Neuronal stem cell (in vitro differentiated cells): ENCODE data around the gene BTBD8.
A peak's percentile ranks its signal among the peaks of the same experiment; 100 is the strongest.

Source experiments
- DNase-seq: peaks from one replicate; pipeline ENCODE4 v3.0.0-alpha.2; 2013; ENCODE audit warnings: low spot score
- H2AFZ ChIP-seq: one replicate; pipeline ENCODE4 v1.6.1; 2013; ENCODE audit warnings: mild to moderate bottlenecking, low read length, inconsistent platforms
- H2AK5ac ChIP-seq: 2 replicates; pipeline ENCODE4 v1.6.1; 2013; ENCODE audit warnings: low read depth, mild to moderate bottlenecking, inconsistent platforms, low read length, moderate library complexity, mixed read lengths
- H2BK120ac ChIP-seq: 2 replicates; pipeline ENCODE4 v1.6.1; 2013; ENCODE audit warnings: low read depth, mild to moderate bottlenecking, inconsistent platforms, low read length, moderate library complexity, mixed read lengths
- H2BK12ac ChIP-seq: one replicate; pipeline ENCODE4 v1.6.1; 2013; ENCODE audit warnings: low read length, inconsistent platforms
- H2BK15ac ChIP-seq: 2 replicates; pipeline ENCODE4 v1.6.1; 2013; ENCODE audit warnings: mild to moderate bottlenecking, low read length, inconsistent platforms, mixed read lengths
- H2BK5ac ChIP-seq: one replicate; pipeline ENCODE4 v1.6.1; 2013; ENCODE audit warnings: inconsistent platforms, mild to moderate bottlenecking, low read length, moderate library complexity
- H3K14ac ChIP-seq: one replicate; pipeline ENCODE4 v1.6.1; 2013; ENCODE audit warnings: low read length, inconsistent platforms
- H3K18ac ChIP-seq: 2 replicates; pipeline ENCODE4 v1.6.1; 2013; ENCODE audit warnings: low read length, inconsistent platforms
- H3K23ac ChIP-seq: 2 replicates; pipeline ENCODE4 v1.6.1; 2013; ENCODE audit warnings: low read depth, mild to moderate bottlenecking, mixed read lengths, low read length, inconsistent platforms; ENCODE audit not compliant: poor library complexity
- H3K27ac ChIP-seq: replicated peaks from 3 replicates; pipeline ENCODE4 v1.5.1; 2013; ENCODE audit warnings: low read length, inconsistent platforms
- H3K27me3 ChIP-seq, 3 experiments: 2 replicates each; pipeline ENCODE4 v1.6.1; 2013; ENCODE audit warnings: low read length in 3 of 3, mild to moderate bottlenecking in 2 of 3, inconsistent platforms in 1 of 3, low read depth in 1 of 3, mixed read lengths in 1 of 3, moderate library complexity in 1 of 3; ENCODE audit not compliant: control insufficient read depth in 3 of 3, insufficient read depth in 3 of 3
- H3K36me3 ChIP-seq, 2 donors: replicated peaks in 1 of 2; 2 replicates each; pipeline ENCODE4 v1.6.1; 2013; ENCODE audit warnings: low read length in 2 of 2; ENCODE audit not compliant: control insufficient read depth in 2 of 2, insufficient read depth in 2 of 2
- H3K4ac ChIP-seq: 2 replicates; pipeline ENCODE4 v1.6.1; 2013; ENCODE audit warnings: inconsistent platforms, mild to moderate bottlenecking, low read length, moderate library complexity
- H3K4me1 ChIP-seq, 2 donors: 1 replicate in 1 of 2; 2 replicates in 1 of 2; pipeline ENCODE4 v1.6.1; 2013; ENCODE audit warnings: low read length in 2 of 2, low read depth in 1 of 2; ENCODE audit not compliant: control insufficient read depth in 2 of 2, insufficient read depth in 1 of 2
- H3K4me2 ChIP-seq: one replicate; pipeline ENCODE4 v1.6.1; 2013; ENCODE audit warnings: mild to moderate bottlenecking, low read length, inconsistent platforms; ENCODE audit not compliant: insufficient read depth, poor library complexity, severe bottlenecking
- H3K4me3 ChIP-seq, 2 donors: 2 replicates each; pipeline ENCODE4 v1.5.1; 2013; ENCODE audit warnings: low read length in 2 of 2, mild to moderate bottlenecking in 2 of 2, inconsistent platforms in 1 of 2, moderate library complexity in 1 of 2
- H3K79me1 ChIP-seq: one replicate; pipeline ENCODE4 v1.6.1; 2013; ENCODE audit warnings: low read depth, mild to moderate bottlenecking, inconsistent platforms, low read length, moderate library complexity
- H3K9ac ChIP-seq: one replicate; pipeline ENCODE4 v1.6.1; 2013; ENCODE audit warnings: mild to moderate bottlenecking, low read depth, low read length, inconsistent platforms; ENCODE audit not compliant: poor library complexity
- H3K9me3 ChIP-seq, 2 donors: replicated peaks in 1 of 2; 2 replicates each; pipeline versions ENCODE3 to v1.6.1; 2013; ENCODE audit warnings: low read length in 2 of 2, mild to moderate bottlenecking in 2 of 2, inconsistent platforms in 1 of 2, low read depth in 1 of 2, mixed read lengths in 1 of 2, moderate library complexity in 1 of 2; ENCODE audit not compliant: control insufficient read depth in 2 of 2, insufficient read depth in 1 of 2
- H4K8ac ChIP-seq: one replicate; pipeline ENCODE4 v1.6.1; 2013; ENCODE audit warnings: low read depth, mild to moderate bottlenecking, inconsistent platforms, low read length, moderate library complexity
- H4K91ac ChIP-seq: one replicate; pipeline ENCODE4 v1.6.1; 2013; ENCODE audit warnings: low read length, low read depth, mild to moderate bottlenecking, inconsistent platforms; ENCODE audit not compliant: poor library complexity
- WGBS, 2 donors: extraction: QIAGEN DNeasy Blood & Tissue Kit; methylation state at CpG; one replicate each; pipeline ENCODE4 v1.1.7; 2013; ENCODE audit warnings: missing lambda C conversion rate in 2 of 2, mixed read lengths in 1 of 2; ENCODE audit not compliant: insufficient read length in 2 of 2, insufficient replicate concordance in 1 of 2; ENCODE audit errors: extremely low coverage in 2 of 2; 5-methylcytosine and 5-hydroxymethylcytosine counted together

The BTBD8 gene

GRCh38 chr1:92037400-92037799 lies 42.7 kb upstream of the BTBD8 start:
- DNase-seq: no peak
- no peak overlapping the region for H4K91ac ChIP-seq
- H3K9me3 ChIP-seq: no peaks in the 10 kb centered on the region
- H2BK12ac ChIP-seq: no peak overlapping the region
- no peak overlapping the region for H2BK120ac ChIP-seq
- no peak overlapping the region for H3K14ac ChIP-seq
- H3K9ac ChIP-seq: no peak overlapping the region
- no CpG with 5 or more reads among the region's 6 CpGs for WGBS, 2 donors
- H4K8ac ChIP-seq: no peak overlapping the region
- H3K4me3 ChIP-seq: no peak overlapping the region
- no peak overlapping the region for H2BK15ac ChIP-seq
- no peak overlapping the region for H3K4me2 ChIP-seq
- H2AK5ac ChIP-seq: no peak overlapping the region
- no peak overlapping the region for H3K27ac ChIP-seq
- no peaks in the 10 kb centered on the region for H3K79me1 ChIP-seq
- H2BK5ac ChIP-seq: no peak overlapping the region
- peak overlapping the region; percentile 73 for H2AFZ ChIP-seq
- no peak overlapping the region for H3K23ac ChIP-seq
- H3K4me1 ChIP-seq: peaks cover 0 to 19% of the 10 kb centered on the region in 2 donors
- no peaks in the 10 kb centered on the region for H3K36me3 ChIP-seq
- no peak overlapping the region for H3K18ac ChIP-seq
- no peak overlapping the region for H3K4ac ChIP-seq
- H3K27me3 ChIP-seq: no peaks in the 10 kb centered on the region

- Histone ChIP-seq H4K8ac (no peak overlapping the region), H2BK120ac (no peak overlapping the region), H4K91ac (no peak overlapping the region), H2AK5ac (no peak overlapping the region), H3K27me3 (no peaks in the 10 kb centered on the region), H2BK12ac (no peak overlapping the region), H3K27ac (no peak overlapping the region), H3K4me2 (no peak overlapping the region), H2BK5ac (no peak overlapping the region), H3K4ac (no peak overlapping the region), H3K36me3 (no peaks in the 10 kb centered on the region), H3K23ac (no peak overlapping the region), H3K4me1 (peaks cover 0 to 19% of the 10 kb centered on the region in 2 donors), H3K9me3 (no peaks in the 10 kb centered on the region), H3K4me3 (no peak overlapping the region), H3K18ac (no peak overlapping the region), H2BK15ac (no peak overlapping the region), H3K9ac (no peak overlapping the region), H3K79me1 (no peaks in the 10 kb centered on the region), H3K14ac (no peak overlapping the region), H2AFZ (peak overlapping the region; percentile 22)
- DNase-seq: no peak
- no CpG with 5 or more reads among the region's 2 CpGs for WGBS, 2 donors
Observed at GRCh38 chr1:92038695-92039346, 41.3 kb upstream of the BTBD8 start.

DNA sequence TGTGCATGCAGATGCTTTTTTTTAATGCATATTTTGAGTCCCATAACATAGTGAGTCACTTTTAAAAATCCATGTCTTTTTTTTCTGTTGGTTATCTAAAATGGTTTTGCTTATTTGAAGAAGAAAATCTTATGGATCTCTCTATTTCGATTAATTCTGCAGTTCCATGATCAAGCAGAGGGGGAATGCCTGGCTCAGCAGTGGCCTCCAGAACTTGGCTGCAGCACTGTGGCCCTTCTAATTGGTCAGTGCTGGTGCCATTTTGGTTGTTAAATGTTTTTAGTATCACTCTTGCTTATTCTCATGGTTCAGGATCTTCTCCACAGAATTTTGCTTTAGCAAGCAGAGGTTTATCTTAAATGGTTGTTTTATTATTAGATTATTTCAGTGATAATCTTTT lies 39.2 kb upstream of the BTBD8 start:
- H2BK5ac ChIP-seq: no peak overlapping the region
- peaks cover 0 to 19% of the 10 kb centered on the region in 2 donors for H3K4me1 ChIP-seq
- no peak overlapping the region for H2BK120ac ChIP-seq
- H3K79me1 ChIP-seq: no peaks in the 10 kb centered on the region
- H3K4me3 ChIP-seq: no peak overlapping the region
- H3K18ac ChIP-seq: no peak overlapping the region
- H3K36me3 ChIP-seq: no peaks in the 10 kb centered on the region
- no peak overlapping the region for H4K91ac ChIP-seq
- no peak overlapping the region for H3K4ac ChIP-seq
- H3K9ac ChIP-seq: no peak overlapping the region
- H4K8ac ChIP-seq: no peak overlapping the region
- no peak overlapping the region for H2BK15ac ChIP-seq
- H2AK5ac ChIP-seq: no peak overlapping the region
- no peaks in the 10 kb centered on the region for H3K9me3 ChIP-seq
- no peak overlapping the region for H2BK12ac ChIP-seq
- H3K23ac ChIP-seq: no peak overlapping the region
- DNase-seq: no peak
- no CpG with 5 or more reads among the region's 1 CpG for WGBS, 2 donors
- H3K27ac ChIP-seq: no peak overlapping the region
- H3K27me3 ChIP-seq: no peaks in the 10 kb centered on the region
- H3K14ac ChIP-seq: no peak overlapping the region
- H3K4me2 ChIP-seq: no peak overlapping the region
- no peak overlapping the region for H2AFZ ChIP-seq

DNA sequence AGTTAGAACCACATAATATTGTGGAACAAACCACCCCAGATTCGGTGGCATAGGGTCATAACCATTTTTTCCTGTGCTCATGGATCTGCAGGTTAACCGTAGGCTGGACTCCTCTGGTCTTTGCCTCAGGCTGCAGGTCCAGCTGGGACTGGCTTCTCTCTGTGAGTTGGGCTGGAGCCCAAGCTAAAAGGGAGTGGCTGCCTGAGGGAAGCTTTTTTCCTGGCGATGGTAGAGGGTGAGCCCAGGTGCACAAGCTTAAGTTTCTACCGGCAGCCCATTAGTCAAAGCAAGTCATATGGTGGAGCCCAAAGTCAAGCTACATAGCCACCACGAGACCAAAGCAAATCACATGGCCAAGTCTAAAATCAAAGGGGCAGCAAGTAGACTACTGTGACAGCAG lies 36.5 kb upstream of the BTBD8 start:
- Histone ChIP-seq H3K18ac (no peak overlapping the region), H2BK12ac (no peak overlapping the region), H2AK5ac (no peak overlapping the region), H3K4me1 (no peaks in the 10 kb centered on the region), H3K79me1 (peaks cover under 1% of the 10 kb centered on the region), H3K36me3 (no peaks in the 10 kb centered on the region), H3K4ac (no peak overlapping the region), H3K9me3 (no peaks in the 10 kb centered on the region), H3K27ac (no peak overlapping the region), H2BK15ac (no peak overlapping the region), H4K8ac (no peak overlapping the region), H2BK120ac (no peak overlapping the region), H3K4me3 (no peak overlapping the region), H3K27me3 (no peaks in the 10 kb centered on the region), H3K4me2 (no peak overlapping the region), H3K23ac (no peak overlapping the region), H2BK5ac (no peak overlapping the region), H2AFZ (no peak overlapping the region), H3K14ac (no peak overlapping the region), H4K91ac (no peak overlapping the region), H3K9ac (no peak overlapping the region)
- WGBS, 2 donors: no CpG with 5 or more reads among the region's 5 CpGs
- no peak for DNase-seq
